Panc1 (cell line): ENCODE results near the gene TAF11. TPM values are rescaled to one million over a fixed set of nuclear protein-coding genes. Genes with fewer than 3 reads are reported as not detected.

ENCODE experiments used
- ATAC-seq: fragments of 200-7000 bp; cut with Tn5 transposase; 2 replicates; pipeline ENCODE4 v1.9.1; 2020; ENCODE audit warnings: mild to moderate bottlenecking, moderate library complexity
- BruUV-seq: library from RNA; stranded (reverse); fragments of 400-500 nt; replicated peaks from 2 replicates; lab custom pipeline; 2021; lab: Mats Ljungman, UMichigan
- CTCF ChIA-PET: fragments of 300-600 bp; sonication (Branson Sonifier 250); formaldehyde crosslinking; loops from one replicate; lab custom pipeline; 2022; ENCODE audit warnings: antibody characterized with exemption; lab: Charles Lee
- POLR2A ChIA-PET: fragments of 300-600 bp; sonication (Branson Sonifier 250); formaldehyde crosslinking; loops from one replicate; lab custom pipeline; 2022; ENCODE audit warnings: antibody characterized with exemption; lab: Charles Lee
- DNase-seq: peaks from one replicate; pipeline ENCODE4 v3.0.0-alpha.2; 2010; ENCODE audit warnings: low read depth, low spot score
- H3K27ac ChIP-seq: 2 replicates; pipeline ENCODE4 v1.5.1; 2011; ENCODE audit warnings: mild to moderate bottlenecking, low read length, inconsistent platforms
- H3K27me3 ChIP-seq: fragments of 200-500 bp; sonication (Bioruptor generic); 2 replicates; pipeline ENCODE4 v1.6.0; 2014; ENCODE audit warnings: low read length, inconsistent platforms; ENCODE audit not compliant: control insufficient read depth, insufficient read depth
- H3K36me3 ChIP-seq: fragments of 200-500 bp; sonication (Bioruptor generic); 2 replicates; pipeline ENCODE4 v1.5.1; 2014; ENCODE audit warnings: inconsistent platforms, mild to moderate bottlenecking, low read length, moderate library complexity; ENCODE audit not compliant: control insufficient read depth, insufficient read depth
- H3K4me1 ChIP-seq: 2 replicates; pipeline ENCODE4 v1.5.1; 2011; ENCODE audit warnings: inconsistent platforms, mild to moderate bottlenecking, low read length, moderate library complexity; ENCODE audit not compliant: control insufficient read depth, insufficient read depth
- H3K4me3 ChIP-seq, 2 experiments: 2 replicates each; pipeline ENCODE4 v1.5.1; 2011 to 2012; ENCODE audit warnings: low read depth in 2 of 2, low read length in 2 of 2, mild to moderate bottlenecking in 2 of 2, inconsistent platforms in 1 of 2, moderate library complexity in 1 of 2
- H3K9me3 ChIP-seq: fragments of 200-500 bp; sonication (Bioruptor generic); 2 replicates; pipeline ENCODE4 v1.5.1; 2014; ENCODE audit warnings: low read depth, mild to moderate bottlenecking, inconsistent platforms, low read length, moderate library complexity; ENCODE audit not compliant: control insufficient read depth, insufficient read depth
- CTCF ChIP-seq: fragments of 450-650 bp; IDR thresholded peaks from 2 replicates; pipeline ENCODE4 v1.5.1; 2017; ENCODE audit warnings: mild to moderate bottlenecking
- POLR2AphosphoS5 ChIP-seq: IDR thresholded peaks from 2 replicates; pipeline ENCODE4 v1.6.1; 2012; ENCODE audit warnings: mild to moderate bottlenecking, low read depth, low read length, moderate library complexity
- REST ChIP-seq, 2 experiments: IDR thresholded peaks; 2 replicates each; pipeline ENCODE4 v1.6.1; 2011 to 2012; ENCODE audit warnings: low read depth in 2 of 2, control low read depth in 1 of 2, low read length in 1 of 2, mild to moderate bottlenecking in 1 of 2, moderate library complexity in 1 of 2; ENCODE audit not compliant: insufficient read depth in 1 of 2
- SIN3A ChIP-seq: IDR thresholded peaks from 2 replicates; pipeline ENCODE4 v1.6.1; 2012; ENCODE audit warnings: low read depth, mild to moderate bottlenecking, low read length, moderate library complexity, borderline replicate concordance; ENCODE audit not compliant: insufficient read depth
- TCF7L2 ChIP-seq: IDR thresholded peaks from 2 replicates; pipeline ENCODE4 v1.6.1; 2011; ENCODE audit warnings: mild to moderate bottlenecking, low read depth, low read length, inconsistent platforms
- in situ Hi-C: cut with HindIII; loops from 2 replicates; pipeline ENCODE4 v1.10.0; 2016; ENCODE audit warnings: low sequenced_read_pairs, low pct_unique_long_range_greater_than_20kb
- intact Hi-C: fragments of 100-400 bp; cut with micrococcal nuclease; formaldehyde crosslinking; loops from one replicate; pipeline ENCODE4 v1.10.0; 2022; ENCODE audit not compliant: unreplicated experiment
- total RNA-seq: library from RNA; stranded (reverse); gene quantifications from one replicate; pipeline ENCODE4 v1.2.1, GENCODE V29; 2021; ENCODE audit not compliant: unreplicated experiment

The TAF11 gene
- total RNA-seq, 1 experiment from 2014 or later, result 25.3 TPM

GRCh38 chr6:34911822-34912221, 24.0 kb upstream of the TAF11 start:
- Histone ChIP-seq H3K4me3 (no peak overlapping the region), H3K27ac (no peak overlapping the region), H3K27me3 (no peaks in the 10 kb centered on the region), H3K9me3 (no peaks in the 10 kb centered on the region), H3K4me1 (0 out of 2 replicates have a peak, but pooled peaks cover 9% of the 10 kb centered on the region), H3K36me3 (no peaks in the 10 kb centered on the region)
- in situ Hi-C loops (no loop called here), intact Hi-C loops (no loop called here)
- DNase-seq (no peak), ATAC-seq (no peak)
- TF ChIP-seq TCF7L2, result no peak
- TF ChIP-seq POLR2AphosphoS5, result no peak
- TF ChIP-seq REST (IDR thresholded peaks at IDR 0.05; ENCODE audit: insufficient read depth in 1 of 2, low read depth in 2 of 2, low read length in 1 of 2), result no peak
- TF ChIP-seq CTCF, result no peak
- ChIA-PET CTCF (no interaction called here), POLR2A (no interaction called here)
- no TSS peak for BruUV-seq

GRCh38 chr6:34909320-34909883, 21.6 kb upstream of the TAF11 start:
- BruUV-seq, result no TSS peak
- ATAC-seq, result no peak
- POLR2A ChIA-PET, result interaction anchor here (0.6 kb wide), 1 partner anchor 15 kb away, joined by 8 read pairs; no protein-coding TSS in a partner anchor
- in situ Hi-C loops, result no loop called here
- Histone ChIP-seq H3K27me3 (no peaks in the 10 kb centered on the region), H3K4me3 (no peak overlapping the region), H3K9me3 (no peaks in the 10 kb centered on the region), H3K36me3 (no peaks in the 10 kb centered on the region), H3K4me1 (0 out of 2 replicates have a peak, but pooled peaks cover 9% of the 10 kb centered on the region), H3K27ac (no peak overlapping the region)
- DNase-seq, result no peak
- TF ChIP-seq TCF7L2, result no peak
- TF ChIP-seq CTCF, result no peak
- no peak for TF ChIP-seq POLR2AphosphoS5
- TF ChIP-seq REST (IDR thresholded peaks at IDR 0.05; ENCODE audit: insufficient read depth in 1 of 2, low read depth in 2 of 2, low read length in 1 of 2), result no peak
- TF ChIP-seq SIN3A, result no peak
- CTCF ChIA-PET, result no interaction called here
- intact Hi-C loops, result no loop called here
